GM12878 (cell line): ENCODE results near the gene TUBB. TPM values are rescaled to one million over a fixed set of nuclear protein-coding genes. Genes with fewer than 3 reads are reported as not detected.
"Not testable (repeated sequence)": the region's sequence is repeated elsewhere in the genome, so short reads cannot be mapped to it uniquely, and the experiment has no call there.

Experiments used
- ATAC-seq: fragments of 200-7000 bp; cut with Tn5 transposase; 3 replicates; pipeline ENCODE4 v1.9.1; 2020; ENCODE audit warnings: mild to moderate bottlenecking, moderate library complexity
- BruUV-seq: library from RNA; stranded (reverse); fragments of 400-500 nt; replicated peaks from 2 replicates; lab custom pipeline; 2021; lab: Mats Ljungman, UMichigan
- CTCF ChIA-PET: fragments of 300-600 bp; sonication (Branson Sonifier 250); formaldehyde crosslinking; extraction: SDS; loops from one replicate; lab custom pipeline; 2021; ENCODE audit warnings: inconsistent platforms; lab: Yijun Ruan, JAX
- POLR2A ChIA-PET: fragments of 350-600 bp; formaldehyde crosslinking; extraction: SDS; loops from one replicate; lab custom pipeline; 2021; ENCODE audit warnings: inconsistent platforms; lab: Charles Lee
- RAD21 ChIA-PET: fragments of 300-600 bp; sonication (Branson Sonifier 250); formaldehyde crosslinking; loops from one replicate; lab custom pipeline; 2023; ENCODE audit warnings: antibody characterized with exemption; ENCODE audit not compliant: unreplicated experiment; lab: Charles Lee
- SMC1A ChIA-PET: fragments of 300-600 bp; sonication (Branson Sonifier 250); formaldehyde crosslinking; loops from one replicate; lab custom pipeline; 2023; ENCODE audit not compliant: unreplicated experiment, uncharacterized antibody; lab: Charles Lee
- DNase-seq: peaks from one replicate; pipeline ENCODE4 v3.0.0-alpha.2; 2011; ENCODE audit warnings: low read depth, low spot score
- FAIRE-seq: peaks from 3 replicates; lab custom pipeline; 2011; peaks lifted over from hg19 to GRCh38; lab: Jason Lieb, UNC
- H2AFZ ChIP-seq: 2 replicates; pipeline ENCODE4 v1.6.0; 2011; ENCODE audit warnings: low read depth, low read length, control low read depth; ENCODE audit not compliant: control insufficient read depth
- H3K27ac ChIP-seq: 2 replicates; pipeline ENCODE4 v1.5.1; 2011; ENCODE audit warnings: control low read depth; ENCODE audit not compliant: control insufficient read depth, insufficient read depth
- H3K27me3 ChIP-seq, 2 experiments: replicated peaks in 1 of 2; 2 replicates each; pipeline versions ENCODE4 v1.6.0 to v1.6.1; 2011; ENCODE audit warnings: low read length in 1 of 2; ENCODE audit not compliant: control insufficient read depth in 2 of 2, insufficient read depth in 2 of 2
- H3K36me3 ChIP-seq, 2 experiments: 2 replicates each; pipeline ENCODE4 v1.5.1; 2011; ENCODE audit warnings: low read length in 1 of 2; ENCODE audit not compliant: control insufficient read depth in 2 of 2, insufficient read depth in 2 of 2
- H3K4me1 ChIP-seq: 2 replicates; pipeline ENCODE4 v1.6.1; 2011; ENCODE audit warnings: mild to moderate bottlenecking, low read length, moderate library complexity, mixed read lengths; ENCODE audit not compliant: control insufficient read depth, insufficient read depth
- H3K4me2 ChIP-seq: 2 replicates; pipeline ENCODE4 v1.6.0; 2011; ENCODE audit warnings: control low read depth; ENCODE audit not compliant: control insufficient read depth, insufficient read depth
- H3K4me3 ChIP-seq: fragments of 200-600 bp; sonication (generic); 2 replicates; pipeline ENCODE4 v1.5.1; 2016
- H3K79me2 ChIP-seq: 2 replicates; pipeline ENCODE4 v1.6.0; 2011; ENCODE audit warnings: low read length; ENCODE audit not compliant: control insufficient read depth, insufficient read depth
- H3K9ac ChIP-seq: 2 replicates; pipeline ENCODE4 v1.8.0; 2011; ENCODE audit warnings: low read length, control low read depth, mixed read lengths; ENCODE audit not compliant: control insufficient read depth, insufficient read depth
- H3K9me3 ChIP-seq: replicated peaks from 3 replicates; pipeline ENCODE4 v1.5.1; 2011; ENCODE audit warnings: mild to moderate bottlenecking, low read length; ENCODE audit not compliant: control insufficient read depth, insufficient read depth
- H4K20me1 ChIP-seq: 2 replicates; pipeline ENCODE4 v1.6.0; 2011; ENCODE audit not compliant: control insufficient read depth, insufficient read depth
- IKZF2 ChIP-seq, 2 experiments: fragments of 450-650 bp; IDR thresholded peaks; 2 replicates each; pipeline ENCODE4 v1.6.1; 2017; ENCODE audit warnings: mild to moderate bottlenecking in 2 of 2, moderate library complexity in 2 of 2
- PAX8 ChIP-seq: fragments of 450-650 bp; IDR thresholded peaks from 2 replicates; pipeline ENCODE4 v1.6.1; 2017; ENCODE audit warnings: mild to moderate bottlenecking, moderate library complexity
- ZNF217 ChIP-seq: fragments of 450-650 bp; IDR thresholded peaks from 2 replicates; pipeline ENCODE4 v1.6.1; 2017; ENCODE audit warnings: antibody characterized with exemption, mild to moderate bottlenecking
- WGBS: methylation state at CpG from one replicate; pipeline ENCODE4 v1.1.6; 2016; ENCODE audit warnings: low lambda C conversion rate; ENCODE audit not compliant: insufficient replicate concordance, insufficient coverage; ENCODE audit errors: missing lambda C conversion rate; 5-methylcytosine and 5-hydroxymethylcytosine counted together
- in situ Hi-C: fragments of 300-500 bp; cut with MboI; formaldehyde crosslinking; loops from 9 replicates; pipeline ENCODE4 v1.14.3; 2018; ENCODE audit warnings: mixed read lengths
- intact Hi-C: fragments of 100-400 bp; cut with micrococcal nuclease; formaldehyde crosslinking; loops from one replicate; pipeline ENCODE4 v1.14.2; 2022; ENCODE audit not compliant: unreplicated experiment
- polyA plus RNA-seq, 11 experiments: library from polyadenylated mRNA; depleted of rRNA in 4 of 11; unstranded in 6 of 11; stranded (reverse) in 5 of 11; fragments of >200 nt; fragmentation: Nextera tagmentation in 4 of 11; fragmentation: Illumina TruSeq in 1 of 11; extraction: Ambion mirVana in 4 of 11; extraction: Trizol in 1 of 11; gene quantifications; 1 replicate in 1 of 11; 2 replicates in 10 of 11; pipeline versions ENCODE4 v1.2.1 to v1.2.3, GENCODE V29; 2011 to 2016; ENCODE audit warnings: inconsistent platforms in 2 of 11, missing spikeins in 2 of 11, low read depth in 1 of 11
- total RNA-seq, 4 experiments: library from RNA; depleted of rRNA in 3 of 4; stranded (reverse); fragments of >200 nt in 3 of 4; fragmentation: Illumina TruSeq in 1 of 4; extraction: Trizol in 1 of 4; gene quantifications; 2 replicates each; pipeline versions ENCODE4 v1.2.1 to v1.2.3, GENCODE V29; 2013 to 2021
- TF ChIP-seq, protein P1 (sequence below): fragments of 450-650 bp; IDR thresholded peaks from 2 replicates; pipeline ENCODE4 v1.6.1; 2016; ENCODE audit warnings: mild to moderate bottlenecking
- TF ChIP-seq, protein P2 (sequence below): fragments of 450-650 bp; IDR thresholded peaks from 2 replicates; pipeline ENCODE4 v1.6.1; 2017; ENCODE audit warnings: mild to moderate bottlenecking

Gene TUBB
- total and polyA plus RNA-seq, 10 of the 15 experiments (the other 5 are each of a cell fraction or from before 2014, with no cell fraction given), result 1,039 to 3,052 (median 1,656) TPM

DNA sequence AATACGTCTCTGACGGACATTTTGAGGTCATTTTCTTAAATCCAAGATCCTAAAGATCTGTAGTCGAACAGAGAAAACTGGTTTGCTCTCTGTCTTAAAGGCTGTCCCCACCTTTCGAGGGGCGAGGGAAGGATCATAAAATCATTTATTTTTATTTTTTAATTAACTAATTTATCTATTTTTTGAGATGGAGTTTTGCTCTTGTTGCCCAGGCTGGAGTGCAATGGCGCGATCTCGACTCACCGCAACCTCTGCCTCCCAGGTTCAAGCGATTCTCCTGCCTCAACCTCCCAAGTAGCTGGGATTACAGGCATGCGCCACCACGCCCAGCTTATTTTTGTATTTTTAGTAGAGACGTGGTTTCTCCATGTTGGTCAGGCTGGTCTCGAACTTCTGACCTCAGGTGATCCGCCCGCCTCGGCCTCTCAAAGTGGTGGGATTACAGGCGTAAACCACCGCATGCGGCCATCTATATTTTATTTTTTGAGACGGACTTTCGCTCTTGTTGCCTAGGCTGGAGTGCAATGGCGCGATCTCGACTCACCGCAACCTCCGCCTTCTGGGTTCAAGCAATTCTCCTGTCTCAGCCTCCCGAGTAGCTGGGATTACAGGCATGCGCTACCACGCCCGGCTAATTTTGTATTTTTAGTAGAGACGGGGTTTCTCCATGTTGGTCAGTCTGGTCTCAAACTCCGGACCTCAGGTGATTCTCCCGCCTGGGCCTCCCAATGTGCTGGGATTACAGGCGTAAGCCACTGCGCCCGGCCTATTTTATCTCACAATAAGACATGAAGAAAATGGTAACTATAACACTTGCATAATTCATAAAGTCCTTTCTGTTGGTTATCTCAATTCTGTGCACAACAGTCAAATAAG is 2.1 kb upstream of the TUBB start:
- H3K9ac ChIP-seq, result peak overlapping the region; percentile 62
- H3K9me3 ChIP-seq, BruUV-seq, DNase-seq, ATAC-seq, H3K4me1 ChIP-seq, H4K20me1 ChIP-seq, FAIRE-seq, H3K27me3 ChIP-seq: not testable (repeated sequence)
- ChIA-PET POLR2A (interaction anchor here (0.9 to 11.6 kb wide), 13 partner anchors 11 to 165 kb away, joined by 3 to 200 read pairs (median 6); partner anchors contain the start of genes FLOT1 and NRM), CTCF (interaction anchor here (0.8 to 22.7 kb wide), 7 partner anchors 10 to 236 kb away, joined by 3 to 487 read pairs (median 4); partner anchors contain the start of gene NRM), SMC1A (interaction anchor here (0.7 to 17.7 kb wide), 5 partner anchors 19 to 209 kb away, joined by 3 to 265 read pairs (median 3); partner anchors contain the start of gene NRM), RAD21 (interaction anchor here (1.1 to 11.2 kb wide), 6 partner anchors 18 to 369 kb away, joined by 3 to 209 read pairs (median 9); partner anchors contain the start of genes DHX16 and NRM)
- H3K27ac ChIP-seq, result peak overlapping the region; percentile 92
- H3K79me2 ChIP-seq, result peaks cover 65% of the 10 kb centered on the region
- H3K4me2 ChIP-seq, result peak overlapping the region; percentile 38
- peaks cover 3 to 14% of the 10 kb centered on the region in 2 experiments; a peak in 3 of 4 replicates for H3K36me3 ChIP-seq
- 21% methylated on average over 37 of the region's 37 CpGs for WGBS
- in situ Hi-C loops (loop anchor here (5.0 kb wide), 2 partner anchors 36 to 101 kb away; partner anchors contain the start of genes MRPS18B and PPP1R10), intact Hi-C loops (loop anchor here (1.0 kb wide), 3 partner anchors 31 to 101 kb away; partner anchors contain the start of genes MRPS18B and PPP1R10)
- H3K4me3 ChIP-seq, result peak overlapping the region; percentile 83
- TF ChIP-seq, protein P1, sequence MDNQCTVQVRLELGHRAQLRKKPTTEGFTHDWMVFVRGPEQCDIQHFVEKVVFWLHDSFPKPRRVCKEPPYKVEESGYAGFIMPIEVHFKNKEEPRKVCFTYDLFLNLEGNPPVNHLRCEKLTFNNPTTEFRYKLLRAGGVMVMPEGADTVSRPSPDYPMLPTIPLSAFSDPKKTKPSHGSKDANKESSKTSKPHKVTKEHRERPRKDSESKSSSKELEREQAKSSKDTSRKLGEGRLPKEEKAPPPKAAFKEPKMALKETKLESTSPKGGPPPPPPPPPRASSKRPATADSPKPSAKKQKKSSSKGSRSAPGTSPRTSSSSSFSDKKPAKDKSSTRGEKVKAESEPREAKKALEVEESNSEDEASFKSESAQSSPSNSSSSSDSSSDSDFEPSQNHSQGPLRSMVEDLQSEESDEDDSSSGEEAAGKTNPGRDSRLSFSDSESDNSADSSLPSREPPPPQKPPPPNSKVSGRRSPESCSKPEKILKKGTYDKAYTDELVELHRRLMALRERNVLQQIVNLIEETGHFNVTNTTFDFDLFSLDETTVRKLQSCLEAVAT, result peak; percentile 97
- TF ChIP-seq IKZF2 (IDR thresholded peaks at IDR 0.05), result peak in 1 of 2 experiments; percentile 44; a peak in 1 of 4 replicates
- TF ChIP-seq, protein P2, sequence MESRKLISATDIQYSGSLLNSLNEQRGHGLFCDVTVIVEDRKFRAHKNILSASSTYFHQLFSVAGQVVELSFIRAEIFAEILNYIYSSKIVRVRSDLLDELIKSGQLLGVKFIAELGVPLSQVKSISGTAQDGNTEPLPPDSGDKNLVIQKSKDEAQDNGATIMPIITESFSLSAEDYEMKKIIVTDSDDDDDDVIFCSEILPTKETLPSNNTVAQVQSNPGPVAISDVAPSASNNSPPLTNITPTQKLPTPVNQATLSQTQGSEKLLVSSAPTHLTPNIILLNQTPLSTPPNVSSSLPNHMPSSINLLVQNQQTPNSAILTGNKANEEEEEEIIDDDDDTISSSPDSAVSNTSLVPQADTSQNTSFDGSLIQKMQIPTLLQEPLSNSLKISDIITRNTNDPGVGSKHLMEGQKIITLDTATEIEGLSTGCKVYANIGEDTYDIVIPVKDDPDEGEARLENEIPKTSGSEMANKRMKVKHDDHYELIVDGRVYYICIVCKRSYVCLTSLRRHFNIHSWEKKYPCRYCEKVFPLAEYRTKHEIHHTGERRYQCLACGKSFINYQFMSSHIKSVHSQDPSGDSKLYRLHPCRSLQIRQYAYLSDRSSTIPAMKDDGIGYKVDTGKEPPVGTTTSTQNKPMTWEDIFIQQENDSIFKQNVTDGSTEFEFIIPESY, result peak; percentile 76; the same call in 1 of the 2 replicates
- peak; percentile 56; the same call in 1 of the 2 replicates for TF ChIP-seq ZNF217
- TF ChIP-seq PAX8, result 0 out of 2 replicates have a peak, but pooled peaks have one; percentile 88
- peak overlapping the region; percentile 66 for H2AFZ ChIP-seq
